Fibroblast of the aortic adventitia (primary cell): ENCODE data around the gene SEPTIN5. TPM values are rescaled to one million over a fixed set of nuclear protein-coding genes. Genes with fewer than 3 reads are reported as not detected.
"Not testable (repeated sequence)": the region's sequence is repeated elsewhere in the genome, so short reads cannot be mapped to it uniquely, and the experiment has no call there.

Experiments
- DNase-seq: peaks from one replicate; pipeline ENCODE4 v3.0.0-alpha.2; 2010; ENCODE audit warnings: low read depth
- H3K4me3 ChIP-seq: 2 replicates; pipeline ENCODE4 v1.5.1; 2011; ENCODE audit warnings: low read depth, mild to moderate bottlenecking, control low read depth, low read length, moderate library complexity
- total RNA-seq: library from RNA; depleted of rRNA; stranded (reverse); fragments of >200 nt; gene quantifications from 2 replicates; pipeline ENCODE4 v1.2.3, GENCODE V29; 2012; ENCODE audit warnings: low replicate concordance
- TF ChIP-seq, protein P1 (sequence below): IDR thresholded peaks from 2 replicates; pipeline ENCODE4 v1.5.1; 2011; ENCODE audit warnings: mild to moderate bottlenecking, low read length, control low read depth, inconsistent platforms; ENCODE audit not compliant: insufficient read depth

Gene SEPTIN5
- total RNA-seq, 1 donor = 18.4 TPM

GRCh38 chr22:19691721-19692341 is 22.5 kb upstream of the SEPTIN5 start:
- peak overlapping the region; percentile 37 for H3K4me3 ChIP-seq
- DNase-seq = peak; percentile 52
- TF ChIP-seq, protein P1, sequence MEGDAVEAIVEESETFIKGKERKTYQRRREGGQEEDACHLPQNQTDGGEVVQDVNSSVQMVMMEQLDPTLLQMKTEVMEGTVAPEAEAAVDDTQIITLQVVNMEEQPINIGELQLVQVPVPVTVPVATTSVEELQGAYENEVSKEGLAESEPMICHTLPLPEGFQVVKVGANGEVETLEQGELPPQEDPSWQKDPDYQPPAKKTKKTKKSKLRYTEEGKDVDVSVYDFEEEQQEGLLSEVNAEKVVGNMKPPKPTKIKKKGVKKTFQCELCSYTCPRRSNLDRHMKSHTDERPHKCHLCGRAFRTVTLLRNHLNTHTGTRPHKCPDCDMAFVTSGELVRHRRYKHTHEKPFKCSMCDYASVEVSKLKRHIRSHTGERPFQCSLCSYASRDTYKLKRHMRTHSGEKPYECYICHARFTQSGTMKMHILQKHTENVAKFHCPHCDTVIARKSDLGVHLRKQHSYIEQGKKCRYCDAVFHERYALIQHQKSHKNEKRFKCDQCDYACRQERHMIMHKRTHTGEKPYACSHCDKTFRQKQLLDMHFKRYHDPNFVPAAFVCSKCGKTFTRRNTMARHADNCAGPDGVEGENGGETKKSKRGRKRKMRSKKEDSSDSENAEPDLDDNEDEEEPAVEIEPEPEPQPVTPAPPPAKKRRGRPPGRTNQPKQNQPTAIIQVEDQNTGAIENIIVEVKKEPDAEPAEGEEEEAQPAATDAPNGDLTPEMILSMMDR = no peak

- H3K4me3 ChIP-seq = no peak overlapping the region
- no peak for DNase-seq
- TF ChIP-seq, protein P1 = no peak
These were observed 20.7 kb upstream of the SEPTIN5 start for GRCh38 chr22:19693581-19693980.

DNA sequence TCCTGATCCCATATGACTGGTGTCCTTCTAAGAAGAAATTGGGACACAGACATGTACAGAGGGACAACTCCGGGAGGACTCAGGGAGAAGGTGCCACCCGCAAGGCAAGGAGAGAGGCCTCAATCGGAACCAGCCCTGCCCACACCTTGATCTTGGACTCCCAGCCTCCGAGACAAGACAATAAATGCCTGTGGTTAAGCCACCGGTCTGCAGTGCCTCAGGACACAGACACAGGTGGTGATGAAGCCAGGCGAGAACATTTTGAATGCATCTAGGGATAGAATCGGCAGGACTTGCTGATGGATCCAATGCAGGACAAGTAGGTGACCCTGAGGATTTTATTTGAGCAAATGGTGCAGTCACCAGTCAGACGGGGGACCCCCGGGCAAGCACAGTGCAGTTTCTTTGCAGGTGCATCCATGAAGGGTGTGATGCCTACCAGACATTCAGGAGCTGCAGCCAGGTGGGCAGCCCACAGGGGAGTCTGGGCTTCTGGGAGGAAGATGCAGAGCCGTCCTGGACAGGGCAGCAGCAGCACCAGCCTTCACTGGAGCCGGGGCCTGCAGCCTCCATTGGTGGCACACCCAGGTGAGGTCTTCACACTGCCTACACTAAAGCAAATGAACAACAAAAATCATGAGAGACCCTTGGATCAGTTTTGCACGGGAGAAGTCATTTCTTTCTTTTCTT is 20.2 kb upstream of the SEPTIN5 start:
- TF ChIP-seq, protein P1 = no peak

GRCh38 chr22:19694696-19695095 is 19.6 kb upstream of the SEPTIN5 start:
- DNase-seq = no peak
- TF ChIP-seq, protein P1 = no peak
- no peak overlapping the region for H3K4me3 ChIP-seq

More for the DNA sequence above, 20.2 kb upstream of the SEPTIN5 start:
- no peak for DNase-seq
- H3K4me3 ChIP-seq = no peak overlapping the region

GRCh38 chr22:19696504-19697276 is 17.6 kb upstream of the SEPTIN5 start:
- TF ChIP-seq, protein P1 = no peak
- DNase-seq = no peak
- no peak overlapping the region for H3K4me3 ChIP-seq

DNA sequence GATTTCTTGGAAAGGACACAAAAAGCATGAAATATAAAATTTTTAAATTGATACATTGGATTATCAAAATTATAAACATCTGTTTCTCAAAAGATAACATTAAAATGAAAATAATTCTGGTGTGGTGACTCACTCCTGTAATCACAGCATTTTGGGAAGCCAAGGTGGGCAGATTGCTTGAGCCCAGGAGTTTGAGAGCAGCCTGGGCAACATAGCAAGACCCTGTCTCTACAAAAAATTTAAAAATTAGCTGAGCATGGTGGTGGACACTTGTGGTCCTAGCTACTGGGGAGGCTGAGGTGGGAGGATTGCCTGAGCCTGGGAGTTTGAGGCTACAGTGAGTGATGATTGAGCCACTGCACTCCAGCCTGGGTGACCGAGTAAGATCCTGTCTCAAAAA is 16.4 kb upstream of the SEPTIN5 start:
- DNase-seq = not testable (repeated sequence)

GRCh38 chr22:19700790-19701419 is 13.4 kb upstream of the SEPTIN5 start:
- no peak overlapping the region for H3K4me3 ChIP-seq
- DNase-seq = no peak
- TF ChIP-seq, protein P1 = no peak

More for the DNA sequence above, 16.4 kb upstream of the SEPTIN5 start:
- not testable (repeated sequence) for H3K4me3 ChIP-seq
